ENCODE measurements around the gene NRDC.

- TF ChIP-seq CTCF (conservative IDR thresholded peaks at IDR 0.05) (no peak), ZFX (IDR thresholded peaks at IDR 0.05) (no peak)
These were observed 137.3 kb downstream of the NRDC start for GRCh38 chr1:51741121-51741681.
